Muscle of leg (tissue), 16 donors: ENCODE results near the gene SLC25A26. TPM values are rescaled to one million over a fixed set of nuclear protein-coding genes. Genes with fewer than 3 reads are reported as not detected.

ENCODE experiments used
- DNase-seq: peaks from one replicate; pipeline ENCODE4 v3.0.0; 2013
- H3K27ac ChIP-seq: one replicate; pipeline ENCODE4 v1.5.1; 2013; ENCODE audit warnings: mild to moderate bottlenecking, low read length, control low read depth
- H3K27me3 ChIP-seq: one replicate; pipeline ENCODE4 v1.6.1; 2013; ENCODE audit warnings: low read length; ENCODE audit not compliant: control insufficient read depth, insufficient read depth
- H3K36me3 ChIP-seq: one replicate; pipeline ENCODE4 v1.6.1; 2013; ENCODE audit warnings: low read length; ENCODE audit not compliant: control insufficient read depth, insufficient read depth
- H3K4me1 ChIP-seq: one replicate; pipeline ENCODE4 v1.6.1; 2013; ENCODE audit warnings: low read length; ENCODE audit not compliant: control insufficient read depth, insufficient read depth
- H3K4me3 ChIP-seq: one replicate; pipeline ENCODE4 v1.5.1; 2013; ENCODE audit warnings: low read length, control low read depth
- H3K9me3 ChIP-seq: replicated peaks from 2 replicates; pipeline ENCODE4 v1.6.1; 2013; ENCODE audit warnings: low read depth, low read length; ENCODE audit not compliant: control insufficient read depth
- WGBS: methylation state at CpG from one replicate; pipeline ENCODE4 v1.1.5; 2013; ENCODE audit warnings: missing lambda C conversion rate; ENCODE audit not compliant: insufficient coverage; 5-methylcytosine and 5-hydroxymethylcytosine counted together
- long read RNA-seq, 11 donors: transcript quantifications; one replicate each; lab custom pipeline, GENCODE V29; 2026
- polyA plus RNA-seq, 8 donors: library from polyadenylated mRNA; unstranded; fragments of 120-200 nt; gene quantifications; one replicate each; pipeline versions ENCODE4 v1.2.1 to v1.2.3, GENCODE V29; 2013; ENCODE audit warnings: inconsistent platforms in 1 of 8, low replicate concordance in 1 of 8; ENCODE audit not compliant: insufficient read length in 8 of 8, insufficient read depth in 1 of 8
- total RNA-seq: library from RNA; stranded (reverse); fragments of 120-200 nt; gene quantifications from one replicate; pipeline ENCODE4 v1.2.4, GENCODE V29; 2013

SLC25A26 gene
- total RNA-seq (23.9 TPM), polyA plus RNA-seq (10 to 100 TPM; 25.6 to 34.6 (median 28.4) TPM)
- long read RNA-seq, donor 1, partial matches to known transcripts, result 0 of 3 reads
- long read RNA-seq, donor 1, other reads (novel, unspliced or antisense), result 0 of 3 reads
- long read RNA-seq, donor 2, result 0 reads
- long read RNA-seq, donor 3, partial matches to known transcripts, result 86 of 106 reads
- long read RNA-seq, donor 3, other reads (novel, unspliced or antisense), result 17 of 106 reads
- long read RNA-seq, donor 4, result 0 reads
- long read RNA-seq, donor 5, transcript SLC25A26-201 (9 exons, 1,023 nt), result major isoform, 5 of 28 reads
- long read RNA-seq, donor 5, partial matches to known transcripts, result 23 of 28 reads
- long read RNA-seq, donor 5, other reads (novel, unspliced or antisense), result 0 of 28 reads
- long read RNA-seq, donor 6, partial matches to known transcripts, result 11 of 19 reads
- long read RNA-seq, donor 6, other reads (novel, unspliced or antisense), result 5 of 19 reads
- long read RNA-seq, donor 7, partial matches to known transcripts, result 0 of 2 reads
- long read RNA-seq, donor 7, other reads (novel, unspliced or antisense), result 0 of 2 reads
- long read RNA-seq, donor 8, partial matches to known transcripts, result 6 of 9 reads
- long read RNA-seq, donor 8, other reads (novel, unspliced or antisense), result 0 of 9 reads
- long read RNA-seq, donor 9, partial matches to known transcripts, result 6 of 9 reads
- long read RNA-seq, donor 9, other reads (novel, unspliced or antisense), result 0 of 9 reads
- long read RNA-seq, donor 10, partial matches to known transcripts, result 21 of 27 reads
- long read RNA-seq, donor 10, other reads (novel, unspliced or antisense), result 5 of 27 reads
- long read RNA-seq, donor 11, transcript SLC25A26-201 (9 exons, 1,023 nt), result major isoform, 6 of 11 reads
- long read RNA-seq, donor 11, partial matches to known transcripts, result 5 of 11 reads
- long read RNA-seq, donor 11, other reads (novel, unspliced or antisense), result 0 of 11 reads

GRCh38 chr3:66220602-66221377 is at the start of gene SLC25A26:
TSS of gene SLC25A26 (plus strand) at chr3:66221001. CDS start at chr3:66221095, 94 bp downstream.
- H3K9me3 ChIP-seq, result no peaks in the 10 kb centered on the region
- H3K4me3 ChIP-seq, result peak within 1 kb of the TSS; percentile 87
- H3K27ac ChIP-seq, result peak within 1 kb of the TSS; percentile 78
- peaks cover 2% of the 10 kb centered on the region for H3K4me1 ChIP-seq
- peaks cover 6% of the 10 kb centered on the region for H3K36me3 ChIP-seq
- peak; percentile 98 for DNase-seq
- 0% methylated on average over 53 of the region's 56 CpGs for WGBS
- H3K27me3 ChIP-seq, result no peaks in the 10 kb centered on the region

GRCh38 chr3:66172394-66172793 is 48.4 kb upstream of the SLC25A26 start:
- no peak for DNase-seq
- H3K9me3 ChIP-seq, result no peaks in the 10 kb centered on the region
- 60% methylated on average over 1 of the region's 1 CpG for WGBS
- no peaks in the 10 kb centered on the region for H3K4me1 ChIP-seq
- H3K36me3 ChIP-seq, result no peaks in the 10 kb centered on the region
- H3K27ac ChIP-seq, result no peak overlapping the region
- no peak overlapping the region for H3K4me3 ChIP-seq
- no peaks in the 10 kb centered on the region for H3K27me3 ChIP-seq

GRCh38 chr3:66177026-66177425 is 43.8 kb upstream of the SLC25A26 start:
- Histone ChIP-seq H3K9me3 (no peaks in the 10 kb centered on the region), H3K4me3 (no peak overlapping the region), H3K27me3 (no peaks in the 10 kb centered on the region), H3K27ac (no peak overlapping the region), H3K36me3 (no peaks in the 10 kb centered on the region), H3K4me1 (no peaks in the 10 kb centered on the region)
- DNase-seq, result no peak
- no CpG with 5 or more reads among the region's 1 CpG for WGBS

GRCh38 chr3:66178206-66178605 is 42.6 kb upstream of the SLC25A26 start:
- Histone ChIP-seq H3K9me3 (no peaks in the 10 kb centered on the region), H3K27me3 (no peaks in the 10 kb centered on the region), H3K4me1 (no peaks in the 10 kb centered on the region), H3K36me3 (no peaks in the 10 kb centered on the region), H3K4me3 (no peak overlapping the region), H3K27ac (no peak overlapping the region)
- no peak for DNase-seq
- 78% methylated on average over 5 of the region's 6 CpGs for WGBS

GRCh38 chr3:66179793-66180192 is 41.0 kb upstream of the SLC25A26 start:
- H3K27ac ChIP-seq, result no peak overlapping the region
- H3K4me1 ChIP-seq, result no peaks in the 10 kb centered on the region
- H3K27me3 ChIP-seq, result no peaks in the 10 kb centered on the region
- no peaks in the 10 kb centered on the region for H3K9me3 ChIP-seq
- H3K4me3 ChIP-seq, result no peak overlapping the region
- WGBS, result no CpG with 5 or more reads among the region's 2 CpGs
- H3K36me3 ChIP-seq, result no peaks in the 10 kb centered on the region
- no peak for DNase-seq

GRCh38 chr3:66181764-66182163 is 39.0 kb upstream of the SLC25A26 start:
- H3K27me3 ChIP-seq, result no peaks in the 10 kb centered on the region
- no peaks in the 10 kb centered on the region for H3K9me3 ChIP-seq
- H3K4me1 ChIP-seq, result no peaks in the 10 kb centered on the region
- H3K27ac ChIP-seq, result no peak overlapping the region
- no peaks in the 10 kb centered on the region for H3K36me3 ChIP-seq
- H3K4me3 ChIP-seq, result no peak overlapping the region
- 71% methylated on average over 1 of the region's 6 CpGs for WGBS
- no peak for DNase-seq

- DNase-seq, result peak; percentile 25
- Histone ChIP-seq H3K36me3 (no peaks in the 10 kb centered on the region), H3K27ac (no peak overlapping the region), H3K9me3 (no peaks in the 10 kb centered on the region), H3K27me3 (no peaks in the 10 kb centered on the region), H3K4me1 (no peaks in the 10 kb centered on the region), H3K4me3 (no peak overlapping the region)
- WGBS, result 57% methylated on average over 2 of the region's 6 CpGs
Measured at GRCh38 chr3:66182246-66182645, 38.6 kb upstream of the SLC25A26 start.

- H3K4me1 ChIP-seq, result no peaks in the 10 kb centered on the region
- no peaks in the 10 kb centered on the region for H3K9me3 ChIP-seq
- no peak overlapping the region for H3K4me3 ChIP-seq
- no peaks in the 10 kb centered on the region for H3K27me3 ChIP-seq
- DNase-seq, result no peak
- H3K27ac ChIP-seq, result no peak overlapping the region
- H3K36me3 ChIP-seq, result no peaks in the 10 kb centered on the region
Measured at GRCh38 chr3:66186545-66186944, 34.3 kb upstream of the SLC25A26 start.

GRCh38 chr3:66195347-66195783 is 25.4 kb upstream of the SLC25A26 start:
- DNase-seq, result peak; percentile 74
- Histone ChIP-seq H3K27me3 (peaks cover 3% of the 10 kb centered on the region), H3K36me3 (no peaks in the 10 kb centered on the region), H3K4me1 (peaks cover 5% of the 10 kb centered on the region), H3K4me3 (peak overlapping the region; percentile 27), H3K9me3 (no peaks in the 10 kb centered on the region), H3K27ac (no peak overlapping the region)
- WGBS, result 3% methylated on average over 7 of the region's 21 CpGs
